GM21526 (cell line): ENCODE measurements around the gene PCA3.
"Not testable (repeated sequence)": the region's sequence is repeated elsewhere in the genome, so short reads cannot be mapped to it uniquely, and the experiment has no call there.

Experiments used
- ATAC-seq: cut with Tn5 transposase; IDR thresholded peaks from one replicate; pipeline ENCODE4 v1.9.1; 2021; ENCODE audit warnings: moderate library complexity; ENCODE audit not compliant: unreplicated experiment, low FRiP score

The PCA3 gene

GRCh38 chr9:76764138-76764537 lies at the start of gene PCA3:
Gene PCA3 (plus strand): TSS chr9:76764438.
- no peak for ATAC-seq

GRCh38 chr9:76716085-76716672 lies 48.1 kb upstream of the PCA3 start:
- no peak for ATAC-seq

GRCh38 chr9:76717176-76717575 lies 47.1 kb upstream of the PCA3 start:
- ATAC-seq, result no peak

GRCh38 chr9:76717613-76718012 lies 46.6 kb upstream of the PCA3 start:
- no peak for ATAC-seq

- ATAC-seq, result no peak
These were observed 46.1 kb upstream of the PCA3 start for GRCh38 chr9:76718166-76718565.

GRCh38 chr9:76720245-76720644 lies 44.0 kb upstream of the PCA3 start:
- no peak for ATAC-seq

GRCh38 chr9:76725011-76725546 lies 39.2 kb upstream of the PCA3 start:
- no peak for ATAC-seq

GRCh38 chr9:76725885-76726284 lies 38.4 kb upstream of the PCA3 start:
- ATAC-seq, result no peak

GRCh38 chr9:76729116-76729515 lies 35.1 kb upstream of the PCA3 start:
- no peak for ATAC-seq

- ATAC-seq, result no peak
These were observed 34.1 kb upstream of the PCA3 start for GRCh38 chr9:76729980-76730737.

- no peak for ATAC-seq
These were observed 33.4 kb upstream of the PCA3 start for GRCh38 chr9:76730801-76731200.

- no peak for ATAC-seq
These were observed 31.8 kb upstream of the PCA3 start for GRCh38 chr9:76732341-76732958.

GRCh38 chr9:76733096-76733495 lies 31.1 kb upstream of the PCA3 start:
- ATAC-seq, result no peak

- no peak for ATAC-seq
These were observed 29.5 kb upstream of the PCA3 start for GRCh38 chr9:76734716-76735115.

- no peak for ATAC-seq
These were observed 26.9 kb upstream of the PCA3 start for GRCh38 chr9:76737154-76737902.

GRCh38 chr9:76738402-76738801 lies 25.8 kb upstream of the PCA3 start:
- no peak for ATAC-seq

- ATAC-seq, result no peak
These were observed 22.7 kb upstream of the PCA3 start for GRCh38 chr9:76741524-76741923.

- ATAC-seq, result not testable (repeated sequence)
These were observed 21.3 kb upstream of the PCA3 start for GRCh38 chr9:76742890-76743289.

GRCh38 chr9:76743931-76744330 lies 20.3 kb upstream of the PCA3 start:
- ATAC-seq, result no peak

- ATAC-seq, result no peak
These were observed 19.9 kb upstream of the PCA3 start for GRCh38 chr9:76744336-76744735.

GRCh38 chr9:76751001-76751400 lies 13.2 kb upstream of the PCA3 start:
- ATAC-seq, result no peak
